Kidney (tissue), 14 donors: ENCODE measurements around the gene PPM1H. TPM values are rescaled to one million over a fixed set of nuclear protein-coding genes. Genes with fewer than 3 reads are reported as not detected.
A peak's percentile ranks its signal among the peaks of the same experiment; 100 is the strongest.

ENCODE experiments used
- DNase-seq, 5 donors: peaks; one replicate each; pipeline ENCODE4 v3.0.0-alpha.2; 2013 to 2020
- FAIRE-seq: peaks from 2 replicates; lab custom pipeline; 2012; peaks lifted over from hg19 to GRCh38; lab: Jason Lieb, UNC
- H3K27ac ChIP-seq, 2 donors: one replicate each; pipeline ENCODE4 v1.7.0; 2013; ENCODE audit warnings: low read depth in 2 of 2, low read length in 2 of 2, inconsistent platforms in 1 of 2
- H3K27me3 ChIP-seq: one replicate; pipeline ENCODE4 v1.7.1; 2013; ENCODE audit warnings: low read length, inconsistent platforms; ENCODE audit not compliant: control insufficient read depth, insufficient read depth
- H3K36me3 ChIP-seq, 3 donors: one replicate each; pipeline versions ENCODE4 v1.7.0 to v1.7.1; 2013; ENCODE audit warnings: low read length in 3 of 3, control low read depth in 1 of 3, inconsistent platforms in 1 of 3; ENCODE audit not compliant: insufficient read depth in 3 of 3, control insufficient read depth in 2 of 3
- H3K4me1 ChIP-seq, 3 donors: one replicate each; pipeline versions ENCODE4 v1.7.0 to v1.7.1; 2013; ENCODE audit warnings: low read length in 3 of 3, inconsistent platforms in 1 of 3, low read depth in 1 of 3; ENCODE audit not compliant: control insufficient read depth in 2 of 3, insufficient read depth in 2 of 3
- H3K4me3 ChIP-seq, 3 donors: one replicate each; pipeline versions ENCODE4 v1.7.0 to v1.8.1; 2013; ENCODE audit warnings: low read length in 3 of 3, control low read depth in 1 of 3, inconsistent platforms in 1 of 3
- H3K9ac ChIP-seq, 3 donors: one replicate each; pipeline versions ENCODE4 v1.7.0 to v1.7.1; 2013; ENCODE audit warnings: low read length in 3 of 3, control low read depth in 1 of 3, inconsistent platforms in 1 of 3
- H3K9me3 ChIP-seq, 3 donors: one replicate each; pipeline versions ENCODE4 v1.7.0 to v1.7.1; 2013; ENCODE audit warnings: low read length in 3 of 3, control low read depth in 1 of 3, inconsistent platforms in 1 of 3; ENCODE audit not compliant: control insufficient read depth in 2 of 3, insufficient read depth in 1 of 3
- intact Hi-C: fragments of 100-400 bp; cut with DNase I; formaldehyde crosslinking; loops from one replicate; pipeline ENCODE4 v1.11.1; 2022
- polyA plus RNA-seq: library from polyadenylated mRNA; stranded (reverse); fragments of 350-450 nt; fragmentation: Illumina TruSeq; extraction: RNeasy Lipid Tissue Mini Kit (QIAGEN cat#74804); gene quantifications from one replicate; pipeline ENCODE4 v1.2.3, GENCODE V29; 2014; ENCODE audit warnings: low read depth, low replicate concordance; ENCODE audit not compliant: insufficient read depth
- total RNA-seq: library from RNA; stranded (reverse); fragmentation: NEBNext Ultra II Directional; extraction: Animal tissue kit (Norgen Biotek cat#: 25700); gene quantifications from one replicate; pipeline ENCODE4 v1.2.1, GENCODE V29; 2021
- TF ChIP-seq, protein P1 (sequence below): IDR thresholded peaks from 3 replicates; pipeline ENCODE4 v1.5.1; 2012; ENCODE audit warnings: mild to moderate bottlenecking, moderate library complexity, borderline replicate concordance; ENCODE audit not compliant: insufficient read depth; ENCODE audit errors: extremely low read depth
- donor health status: control.
- donor health status: control.
- donor health status: control.
- donor health status: control.
- donor health status: control.
- donor health status: DM: yes; HTN: yes; CAD: no.
- donor health status: Normal renal cell carcinoma (clear cell type).

Gene PPM1H
- total and polyA plus RNA-seq, 2 donors from 2014 or later, result 8.7 to 25.0 TPM

DNA sequence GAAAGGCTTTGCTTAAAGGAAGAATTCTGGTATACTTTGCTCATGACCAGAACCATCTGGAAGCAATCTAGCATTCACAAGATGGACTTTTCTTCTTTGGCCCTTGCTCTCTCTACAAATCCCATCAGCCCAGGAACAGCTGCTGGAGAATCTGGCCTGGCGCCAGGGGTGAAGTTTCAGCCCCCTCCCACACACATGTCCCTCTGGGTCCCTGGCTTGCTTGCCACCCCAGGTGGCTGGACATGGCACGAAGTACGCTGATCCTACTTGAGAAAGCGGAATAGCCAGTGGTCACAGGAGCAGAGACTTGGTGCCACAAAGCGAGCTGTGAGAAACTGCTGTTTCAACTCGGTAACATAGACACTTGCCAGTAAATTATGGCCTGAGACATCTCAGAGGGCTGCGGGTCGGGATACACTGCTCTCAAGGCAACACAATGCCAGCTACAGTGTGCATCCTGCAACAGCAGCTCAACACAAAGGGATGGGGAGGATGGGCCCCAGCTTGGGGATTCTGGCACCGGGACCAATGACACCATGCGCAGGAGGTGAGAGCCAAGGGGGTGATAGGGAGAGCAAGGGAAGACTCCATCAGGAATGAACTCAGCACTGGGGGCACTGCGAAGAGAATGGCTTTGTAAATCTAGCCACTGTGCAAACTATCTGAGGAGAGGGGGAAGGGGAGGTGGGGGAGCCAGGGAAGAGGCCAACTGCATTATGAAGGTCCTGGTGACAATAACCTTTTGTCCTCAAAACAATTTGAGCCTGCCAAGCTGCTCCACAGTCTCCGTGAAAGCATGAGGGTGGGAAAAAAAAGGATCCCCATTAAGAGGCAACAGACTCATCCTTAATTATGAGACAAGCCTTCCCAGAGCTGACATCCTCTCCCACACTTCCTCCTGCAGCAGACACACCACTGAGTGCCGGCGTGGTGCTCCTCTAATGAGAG is 219.9 kb downstream of the PPM1H start:
- Histone ChIP-seq H3K27ac (peak overlapping the region; percentile 9 to 23), H3K4me1 (peaks cover 8 to 13% (median 10%) of the 10 kb centered on the region in 3 donors), H3K27me3 (no peaks in the 10 kb centered on the region), H3K9ac (no peak overlapping the region), H3K4me3 (no peak overlapping the region), H3K36me3 (peaks cover 0 to 4% (median 0%) of the 10 kb centered on the region in 3 donors), H3K9me3 (no peaks in the 10 kb centered on the region)
- intact Hi-C loops, result no loop called here
- no peak for FAIRE-seq
- DNase-seq, result peak; percentile 67 to 87 (median 77)
- TF ChIP-seq, protein P1, sequence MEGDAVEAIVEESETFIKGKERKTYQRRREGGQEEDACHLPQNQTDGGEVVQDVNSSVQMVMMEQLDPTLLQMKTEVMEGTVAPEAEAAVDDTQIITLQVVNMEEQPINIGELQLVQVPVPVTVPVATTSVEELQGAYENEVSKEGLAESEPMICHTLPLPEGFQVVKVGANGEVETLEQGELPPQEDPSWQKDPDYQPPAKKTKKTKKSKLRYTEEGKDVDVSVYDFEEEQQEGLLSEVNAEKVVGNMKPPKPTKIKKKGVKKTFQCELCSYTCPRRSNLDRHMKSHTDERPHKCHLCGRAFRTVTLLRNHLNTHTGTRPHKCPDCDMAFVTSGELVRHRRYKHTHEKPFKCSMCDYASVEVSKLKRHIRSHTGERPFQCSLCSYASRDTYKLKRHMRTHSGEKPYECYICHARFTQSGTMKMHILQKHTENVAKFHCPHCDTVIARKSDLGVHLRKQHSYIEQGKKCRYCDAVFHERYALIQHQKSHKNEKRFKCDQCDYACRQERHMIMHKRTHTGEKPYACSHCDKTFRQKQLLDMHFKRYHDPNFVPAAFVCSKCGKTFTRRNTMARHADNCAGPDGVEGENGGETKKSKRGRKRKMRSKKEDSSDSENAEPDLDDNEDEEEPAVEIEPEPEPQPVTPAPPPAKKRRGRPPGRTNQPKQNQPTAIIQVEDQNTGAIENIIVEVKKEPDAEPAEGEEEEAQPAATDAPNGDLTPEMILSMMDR, result no peak

DNA sequence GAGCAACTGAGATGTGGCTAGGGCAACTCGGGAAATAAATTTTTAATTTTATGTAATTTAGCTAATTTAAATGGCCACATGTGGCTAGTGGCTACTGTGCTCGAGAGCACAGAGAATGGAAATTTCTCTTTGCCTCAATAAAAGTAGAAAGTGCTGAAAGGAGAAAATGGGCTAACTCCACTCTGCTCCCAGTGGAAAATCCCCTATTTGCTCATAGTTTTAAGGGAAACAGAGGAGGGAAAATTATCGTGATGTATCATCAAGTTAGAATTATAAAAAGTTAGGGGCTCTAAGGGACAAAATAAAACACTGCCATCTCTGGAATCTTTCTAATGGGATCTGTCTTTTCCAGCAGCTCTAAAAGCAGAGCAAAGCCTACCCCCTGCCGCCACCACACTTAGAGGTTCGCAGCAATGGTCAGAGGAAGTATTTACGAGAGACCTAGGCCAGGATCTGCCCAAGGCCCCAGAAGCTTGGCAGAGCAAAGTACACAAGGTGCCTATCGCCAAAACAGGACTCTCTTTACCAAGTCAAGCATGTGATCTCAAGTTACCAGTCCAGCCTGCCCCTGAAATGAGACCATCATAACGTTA is 220.7 kb downstream of the PPM1H start:
- FAIRE-seq (no peak), DNase-seq (no peak)
- no peaks in the 10 kb centered on the region for H3K27me3 ChIP-seq
- no peaks in the 10 kb centered on the region for H3K9me3 ChIP-seq
- no peaks in the 10 kb centered on the region for H3K36me3 ChIP-seq
- no peak overlapping the region for H3K9ac ChIP-seq
- H3K27ac ChIP-seq, result peak overlapping the region; percentile 9 to 23
- TF ChIP-seq, protein P1, result no peak
- H3K4me1 ChIP-seq, result peaks cover 8 to 13% (median 9%) of the 10 kb centered on the region in 3 donors
- intact Hi-C loops, result no loop called here
- no peak overlapping the region for H3K4me3 ChIP-seq

DNA sequence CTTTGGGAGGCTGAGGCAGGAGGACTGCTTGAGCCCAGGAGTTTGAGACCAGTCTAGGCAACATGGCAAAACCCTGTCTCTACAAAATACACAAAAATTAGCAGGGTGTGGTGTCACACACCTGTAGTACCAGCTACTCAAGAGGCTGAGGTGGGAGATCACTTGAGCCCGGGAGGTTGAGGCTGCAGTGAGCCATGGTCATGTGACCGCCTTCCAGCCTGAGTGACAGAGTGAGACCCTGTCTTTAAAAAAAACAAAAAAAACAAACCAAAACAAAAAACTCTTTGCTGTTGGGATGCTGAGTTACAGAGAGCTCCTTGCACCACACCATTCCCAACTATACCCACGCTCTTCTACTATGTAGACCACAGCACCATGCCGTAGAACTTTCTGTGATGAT is 221.2 kb downstream of the PPM1H start:
- TF ChIP-seq, protein P1, result no peak
- DNase-seq (no peak), FAIRE-seq (no peak)
- intact Hi-C loops, result no loop called here
- no peaks in the 10 kb centered on the region for H3K27me3 ChIP-seq
- no peak overlapping the region for H3K27ac ChIP-seq
- H3K4me1 ChIP-seq, result peaks cover 9 to 13% (median 10%) of the 10 kb centered on the region in 3 donors
- no peak overlapping the region for H3K9ac ChIP-seq
- H3K36me3 ChIP-seq, result no peaks in the 10 kb centered on the region
- H3K9me3 ChIP-seq, result no peaks in the 10 kb centered on the region
- H3K4me3 ChIP-seq, result no peak overlapping the region
